ENCODE results near the gene TMEM156. TPM values are rescaled to one million over a fixed set of nuclear protein-coding genes. Genes with fewer than 3 reads are reported as not detected.

TMEM156 gene
- 10 to 100 TPM; 14.0 to 14.9 TPM for total RNA-seq

- H3K27me3 Mint-ChIP-seq, result no peaks in the 10 kb centered on the region
- H3K4me3 Mint-ChIP-seq, result peak within 1 kb of the TSS; percentile 83
- DNase-seq (no peak), ATAC-seq (ENCODE audit: low read depth) (peak; percentile 90)
- peaks cover 29% of the 10 kb centered on the region for H3K4me1 Mint-ChIP-seq
- POLR2A ChIA-PET, result interaction anchor here (0.7 to 3.5 kb wide), 4 partner anchors 10 to 424 kb away, joined by 3 to 33 read pairs (median 4); no protein-coding TSS in a partner anchor
- H3K36me3 Mint-ChIP-seq, result peaks cover 3% of the 10 kb centered on the region
- no peaks in the 10 kb centered on the region for H3K9me3 Mint-ChIP-seq
- peak within 1 kb of the TSS; percentile 89 for H3K27ac Mint-ChIP-seq
Measured at GRCh38 chr4:39032218-39033085, at the start of gene TMEM156. Gene TMEM156 (minus strand): TSS chr4:39032409. CDS start chr4:39032313, 96 bp downstream.

- no peak overlapping the region for H3K4me3 Mint-ChIP-seq
- no peak overlapping the region for H3K27ac Mint-ChIP-seq
- H3K27me3 Mint-ChIP-seq, result no peaks in the 10 kb centered on the region
- peaks cover 3% of the 10 kb centered on the region for H3K9me3 Mint-ChIP-seq
- ATAC-seq (ENCODE audit: low read depth), result no peak
- H3K4me1 Mint-ChIP-seq, result peaks cover 5% of the 10 kb centered on the region
- POLR2A ChIA-PET, result no interaction called here
- peaks cover 43% of the 10 kb centered on the region for H3K36me3 Mint-ChIP-seq
- no peak for DNase-seq
Measured at GRCh38 chr4:39078829-39079228, 46.6 kb upstream of the TMEM156 start.

GRCh38 chr4:39068907-39069306 lies 36.7 kb upstream of the TMEM156 start:
- H3K27me3 Mint-ChIP-seq, result no peaks in the 10 kb centered on the region
- H3K4me1 Mint-ChIP-seq, result no peaks in the 10 kb centered on the region
- no peak overlapping the region for H3K27ac Mint-ChIP-seq
- H3K36me3 Mint-ChIP-seq, result peaks cover 7% of the 10 kb centered on the region
- DNase-seq, result no peak
- POLR2A ChIA-PET, result no interaction called here
- ATAC-seq (ENCODE audit: low read depth), result no peak
- H3K9me3 Mint-ChIP-seq, result peaks cover 4% of the 10 kb centered on the region
- H3K4me3 Mint-ChIP-seq, result no peak overlapping the region

GRCh38 chr4:39067451-39067850 lies 35.2 kb upstream of the TMEM156 start:
- Mint-ChIP-seq H3K27ac (no peak overlapping the region), H3K4me3 (no peak overlapping the region), H3K4me1 (peaks cover 3% of the 10 kb centered on the region), H3K27me3 (no peaks in the 10 kb centered on the region), H3K9me3 (peaks cover 4% of the 10 kb centered on the region), H3K36me3 (peaks cover 8% of the 10 kb centered on the region)
- no peak for ATAC-seq (ENCODE audit: low read depth)
- POLR2A ChIA-PET, result no interaction called here
- DNase-seq, result no peak

- Mint-ChIP-seq H3K27me3 (no peaks in the 10 kb centered on the region), H3K27ac (no peak overlapping the region), H3K4me3 (no peak overlapping the region), H3K36me3 (peaks cover 11% of the 10 kb centered on the region), H3K4me1 (peaks cover 6% of the 10 kb centered on the region), H3K9me3 (peaks cover 4% of the 10 kb centered on the region)
- POLR2A ChIA-PET, result no interaction called here
- ATAC-seq (ENCODE audit: low read depth), result no peak
- no peak for DNase-seq
Measured at GRCh38 chr4:39067031-39067430, 34.8 kb upstream of the TMEM156 start.

- Mint-ChIP-seq H3K4me3 (no peak overlapping the region), H3K9me3 (peaks cover 4% of the 10 kb centered on the region), H3K27ac (no peak overlapping the region), H3K36me3 (peaks cover 11% of the 10 kb centered on the region), H3K27me3 (no peaks in the 10 kb centered on the region), H3K4me1 (peaks cover 6% of the 10 kb centered on the region)
- ATAC-seq (ENCODE audit: low read depth) (no peak), DNase-seq (no peak)
- POLR2A ChIA-PET, result no interaction called here
Measured at GRCh38 chr4:39066371-39066770, 34.2 kb upstream of the TMEM156 start.

GRCh38 chr4:39063430-39063829 lies 31.2 kb upstream of the TMEM156 start:
- ATAC-seq (ENCODE audit: low read depth) (no peak), DNase-seq (no peak)
- H3K27ac Mint-ChIP-seq, result no peak overlapping the region
- peaks cover 8% of the 10 kb centered on the region for H3K4me1 Mint-ChIP-seq
- H3K4me3 Mint-ChIP-seq, result no peak overlapping the region
- no peaks in the 10 kb centered on the region for H3K9me3 Mint-ChIP-seq
- POLR2A ChIA-PET, result no interaction called here
- no peaks in the 10 kb centered on the region for H3K27me3 Mint-ChIP-seq
- peaks cover 8% of the 10 kb centered on the region for H3K36me3 Mint-ChIP-seq

- H3K9me3 Mint-ChIP-seq, result no peaks in the 10 kb centered on the region
- H3K4me3 Mint-ChIP-seq, result no peak overlapping the region
- no peak for ATAC-seq (ENCODE audit: low read depth)
- peaks cover 8% of the 10 kb centered on the region for H3K4me1 Mint-ChIP-seq
- POLR2A ChIA-PET, result no interaction called here
- peaks cover 8% of the 10 kb centered on the region for H3K36me3 Mint-ChIP-seq
- H3K27me3 Mint-ChIP-seq, result no peaks in the 10 kb centered on the region
- H3K27ac Mint-ChIP-seq, result no peak overlapping the region
- DNase-seq, result no peak
Measured at GRCh38 chr4:39062770-39063097, 30.5 kb upstream of the TMEM156 start.

GRCh38 chr4:39062094-39062769 lies 30.0 kb upstream of the TMEM156 start, which contains the start of gene KLHL5:
Gene KLHL5 (plus strand): TSS chr4:39062232. CDS start chr4:39062653, 421 bp downstream.
- Mint-ChIP-seq H3K36me3 (peaks cover 8% of the 10 kb centered on the region), H3K9me3 (no peaks in the 10 kb centered on the region), H3K27ac (no peak within 1 kb of the TSS), H3K4me3 (no peak within 1 kb of the TSS), H3K27me3 (no peaks in the 10 kb centered on the region), H3K4me1 (peaks cover 8% of the 10 kb centered on the region)
- ATAC-seq (ENCODE audit: low read depth) (no peak), DNase-seq (no peak)
- POLR2A ChIA-PET, result no interaction called here

- H3K4me1 Mint-ChIP-seq, result peaks cover 13% of the 10 kb centered on the region
- no peak for ATAC-seq (ENCODE audit: low read depth)
- peaks cover 13% of the 10 kb centered on the region for H3K36me3 Mint-ChIP-seq
- POLR2A ChIA-PET, result no interaction called here
- no peaks in the 10 kb centered on the region for H3K27me3 Mint-ChIP-seq
- no peak overlapping the region for H3K27ac Mint-ChIP-seq
- no peak for DNase-seq
- H3K4me3 Mint-ChIP-seq, result no peak overlapping the region
- H3K9me3 Mint-ChIP-seq, result no peaks in the 10 kb centered on the region
Measured at GRCh38 chr4:39061457-39061856, 29.2 kb upstream of the TMEM156 start.

- Mint-ChIP-seq H3K27ac (no peak overlapping the region), H3K9me3 (no peaks in the 10 kb centered on the region), H3K27me3 (no peaks in the 10 kb centered on the region), H3K4me3 (no peak overlapping the region), H3K4me1 (peaks cover 11% of the 10 kb centered on the region), H3K36me3 (peaks cover 8% of the 10 kb centered on the region)
- ATAC-seq (ENCODE audit: low read depth) (no peak), DNase-seq (no peak)
- POLR2A ChIA-PET, result no interaction called here
Measured at GRCh38 chr4:39056023-39056422, 23.8 kb upstream of the TMEM156 start.

- Mint-ChIP-seq H3K4me1 (peaks cover 9% of the 10 kb centered on the region), H3K4me3 (no peak overlapping the region)
- POLR2A ChIA-PET, result no interaction called here
Measured at GRCh38 chr4:39054497-39054896, 22.3 kb upstream of the TMEM156 start.

GRCh38 chr4:39053983-39054382 lies 21.8 kb upstream of the TMEM156 start:
- DNase-seq (no peak), ATAC-seq (ENCODE audit: low read depth) (no peak)
- no peaks in the 10 kb centered on the region for H3K9me3 Mint-ChIP-seq
- peaks cover 9% of the 10 kb centered on the region for H3K4me1 Mint-ChIP-seq
- no peak overlapping the region for H3K27ac Mint-ChIP-seq
- H3K27me3 Mint-ChIP-seq, result no peaks in the 10 kb centered on the region
- POLR2A ChIA-PET, result no interaction called here
- H3K4me3 Mint-ChIP-seq, result no peak overlapping the region
- peaks cover 7% of the 10 kb centered on the region for H3K36me3 Mint-ChIP-seq

More at GRCh38 chr4:39054497-39054896, 22.3 kb upstream of the TMEM156 start:
- no peak for ATAC-seq (ENCODE audit: low read depth)
- H3K9me3 Mint-ChIP-seq, result no peaks in the 10 kb centered on the region
- H3K27me3 Mint-ChIP-seq, result no peaks in the 10 kb centered on the region
- peaks cover 7% of the 10 kb centered on the region for H3K36me3 Mint-ChIP-seq
- no peak overlapping the region for H3K27ac Mint-ChIP-seq
- DNase-seq, result no peak

GRCh38 chr4:39051492-39051891 lies 19.3 kb upstream of the TMEM156 start:
- no peak for ATAC-seq (ENCODE audit: low read depth)
- Mint-ChIP-seq H3K27ac (no peak overlapping the region), H3K4me3 (no peak overlapping the region), H3K27me3 (no peaks in the 10 kb centered on the region), H3K9me3 (no peaks in the 10 kb centered on the region), H3K36me3 (peaks cover 2% of the 10 kb centered on the region), H3K4me1 (peaks cover 26% of the 10 kb centered on the region)
- POLR2A ChIA-PET, result interaction anchor here (1.6 kb wide), 1 partner anchor 21 kb away, joined by 3 read pairs; no protein-coding TSS in a partner anchor
- no peak for DNase-seq

Measured in activated naive CD8-positive, alpha-beta T cell treated with anti-CD3 and anti-CD28 coated beads, Interleukin-2, amount 10 ng/mL, durations not matched to agents 7 days and 5 days (primary cell).